Rectal smooth muscle tissue (tissue), 1 donor: ENCODE data around the gene OGT.
"Not testable (repeated sequence)": the region's sequence is repeated elsewhere in the genome, so short reads cannot be mapped to it uniquely, and the experiment has no call there.

Experiments
- H3K27ac ChIP-seq: one replicate; pipeline ENCODE4 v1.7.0; 2013; ENCODE audit warnings: low read depth, low read length, inconsistent platforms
- H3K27me3 ChIP-seq: one replicate; pipeline ENCODE4 v1.7.0; 2013; ENCODE audit warnings: low read length; ENCODE audit not compliant: control insufficient read depth, insufficient read depth
- H3K36me3 ChIP-seq: one replicate; pipeline ENCODE4 v1.7.0; 2013; ENCODE audit warnings: low read length; ENCODE audit not compliant: control insufficient read depth, insufficient read depth
- H3K4me1 ChIP-seq: one replicate; pipeline ENCODE4 v1.7.0; 2013; ENCODE audit warnings: low read length; ENCODE audit not compliant: control insufficient read depth, insufficient read depth
- H3K4me3 ChIP-seq: one replicate; pipeline ENCODE4 v1.7.0; 2013; ENCODE audit warnings: low read length
- H3K9ac ChIP-seq: one replicate; pipeline ENCODE4 v1.7.0; 2013; ENCODE audit warnings: low read length

The OGT gene

GRCh38 chrX:71573590-71573989 is 40.7 kb downstream of the OGT start:
- Histone ChIP-seq H3K9ac (no peak overlapping the region), H3K4me3 (no peak overlapping the region), H3K4me1 (no peaks in the 10 kb centered on the region), H3K27me3 (no peaks in the 10 kb centered on the region), H3K27ac (no peak overlapping the region), H3K36me3 (no peaks in the 10 kb centered on the region)

DNA sequence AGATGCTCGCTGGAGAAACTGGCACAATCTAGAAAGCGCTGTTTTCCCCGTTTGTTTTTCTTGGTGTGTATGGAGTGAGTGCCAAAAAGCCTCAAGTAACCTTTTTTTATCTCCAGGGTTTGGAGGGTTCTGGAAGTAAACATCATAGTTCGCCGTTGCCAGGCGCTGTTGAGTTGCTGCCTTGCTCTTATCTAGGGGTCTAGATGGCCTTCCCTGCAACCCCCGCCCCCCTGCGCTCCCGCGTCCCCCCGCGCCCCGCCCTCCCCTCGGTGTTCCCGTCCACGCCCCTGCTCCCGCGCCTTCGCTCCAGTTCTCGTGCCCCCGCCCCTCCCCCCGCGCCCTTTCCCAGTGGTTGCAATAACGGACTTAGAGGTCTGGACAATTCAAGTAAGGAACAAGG is 44.8 kb downstream of the OGT start:
- no peak overlapping the region for H3K9ac ChIP-seq
- H3K36me3 ChIP-seq, result no peaks in the 10 kb centered on the region
- H3K27me3 ChIP-seq, result no peaks in the 10 kb centered on the region
- no peak overlapping the region for H3K27ac ChIP-seq
- no peaks in the 10 kb centered on the region for H3K4me1 ChIP-seq
- H3K4me3 ChIP-seq, result no peak overlapping the region

DNA sequence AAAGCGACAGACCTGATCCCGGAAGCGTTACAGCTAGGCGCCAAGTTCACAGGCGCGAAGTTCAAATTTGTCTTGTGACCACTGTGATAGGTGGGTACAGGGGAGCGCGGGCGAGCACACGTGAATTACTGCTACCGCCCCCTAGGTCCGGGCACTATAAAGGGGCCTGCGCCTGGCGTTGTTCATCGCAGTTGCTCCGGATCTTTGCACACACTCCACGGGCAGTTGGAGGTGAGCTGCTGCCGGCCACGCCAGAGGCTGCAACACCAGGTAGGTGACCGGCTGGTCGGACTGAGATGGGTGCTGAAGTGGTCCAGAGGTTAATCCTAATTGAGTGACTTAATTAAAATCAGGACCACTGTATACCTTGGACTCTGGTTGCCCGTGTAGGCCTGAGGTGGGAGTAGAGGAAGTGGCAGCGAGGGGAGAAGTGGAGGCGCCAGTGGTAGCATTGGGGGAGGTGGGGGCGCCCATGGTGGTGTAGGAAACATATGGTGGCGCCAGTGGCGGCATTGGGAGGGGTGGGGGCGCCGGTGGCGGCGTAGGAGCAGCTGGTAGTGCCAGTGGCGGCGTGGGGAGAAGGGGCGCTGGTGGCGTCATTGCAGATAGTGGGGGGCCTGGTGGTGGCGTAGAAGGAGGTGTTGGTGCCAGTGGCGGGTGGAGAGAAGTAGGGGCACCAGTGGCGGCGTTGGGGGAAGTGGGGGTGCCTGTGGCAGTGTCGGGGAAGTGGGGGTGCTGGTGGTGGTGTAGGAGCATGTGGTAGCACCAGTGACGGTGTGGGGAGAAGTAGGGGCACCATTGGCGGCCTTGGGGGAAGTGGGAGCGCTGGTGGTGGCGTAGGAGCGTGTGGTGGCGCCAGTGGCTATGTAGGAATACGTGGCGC is 45.6 kb downstream of the OGT start, which contains the start of gene GCNA:
TSS of gene GCNA (plus strand) at position 185 of the 883 bp plus-strand sequence. CDS start 2,385 bp downstream, outside the sequence.
- no peaks in the 10 kb centered on the region for H3K4me1 ChIP-seq
- no peaks in the 10 kb centered on the region for H3K27me3 ChIP-seq
- no peak within 1 kb of the TSS for H3K4me3 ChIP-seq
- no peak within 1 kb of the TSS for H3K9ac ChIP-seq
- H3K36me3 ChIP-seq, result no peaks in the 10 kb centered on the region
- no peak within 1 kb of the TSS for H3K27ac ChIP-seq

DNA sequence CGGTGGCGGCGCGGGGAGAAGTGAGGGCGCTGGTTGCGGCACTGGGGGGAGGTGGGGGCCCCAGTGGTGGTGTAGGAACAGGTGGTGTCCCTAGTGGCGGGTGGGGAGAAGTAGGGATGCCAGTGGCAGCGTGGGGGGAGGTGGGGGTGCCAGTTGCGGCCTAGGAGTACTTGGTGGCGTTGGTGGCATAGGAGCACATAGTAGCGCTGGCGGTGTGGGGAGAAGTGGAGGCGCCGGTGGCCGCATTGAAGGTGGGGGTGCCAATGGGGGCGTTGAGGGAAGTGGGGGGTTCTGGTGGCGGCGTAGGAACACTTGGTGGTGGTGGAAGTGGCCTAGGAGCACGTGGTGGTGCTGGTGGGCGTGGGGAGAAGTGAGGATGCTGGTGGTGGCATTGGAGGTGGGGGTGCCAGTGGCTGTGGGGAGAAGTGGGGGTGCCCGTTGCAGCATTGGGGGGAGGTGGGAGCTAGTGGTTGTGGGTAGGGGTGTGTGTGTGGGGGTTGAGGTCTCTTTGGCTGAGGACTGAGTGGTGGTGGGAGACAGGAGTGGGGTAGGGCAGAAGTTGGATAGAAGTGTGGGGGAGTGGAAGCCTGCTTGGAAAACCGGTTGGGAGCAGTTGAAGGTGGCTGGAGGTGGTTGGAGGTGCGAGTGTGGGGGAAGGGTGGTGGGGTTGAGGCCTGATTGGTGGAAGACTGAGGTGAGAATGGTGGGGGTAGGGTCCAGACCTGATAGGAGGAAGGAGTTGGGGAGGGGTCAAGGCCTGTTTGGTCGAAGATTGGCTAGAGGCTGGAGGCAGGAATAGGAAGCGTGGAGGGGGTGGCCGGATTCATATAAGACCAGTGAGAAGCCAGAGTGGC is 46.5 kb downstream of the OGT start:
- no peaks in the 10 kb centered on the region for H3K36me3 ChIP-seq
- no peak overlapping the region for H3K4me3 ChIP-seq
- no peaks in the 10 kb centered on the region for H3K4me1 ChIP-seq
- H3K27ac ChIP-seq, result no peak overlapping the region
- H3K9ac ChIP-seq, result no peak overlapping the region
- no peaks in the 10 kb centered on the region for H3K27me3 ChIP-seq

GRCh38 chrX:71579990-71580380 is 47.1 kb downstream of the OGT start:
- H3K4me1 ChIP-seq, result no peaks in the 10 kb centered on the region
- H3K27me3 ChIP-seq, result no peaks in the 10 kb centered on the region
- H3K27ac ChIP-seq, result no peak overlapping the region
- H3K4me3 ChIP-seq, result no peak overlapping the region
- no peaks in the 10 kb centered on the region for H3K36me3 ChIP-seq
- no peak overlapping the region for H3K9ac ChIP-seq

DNA sequence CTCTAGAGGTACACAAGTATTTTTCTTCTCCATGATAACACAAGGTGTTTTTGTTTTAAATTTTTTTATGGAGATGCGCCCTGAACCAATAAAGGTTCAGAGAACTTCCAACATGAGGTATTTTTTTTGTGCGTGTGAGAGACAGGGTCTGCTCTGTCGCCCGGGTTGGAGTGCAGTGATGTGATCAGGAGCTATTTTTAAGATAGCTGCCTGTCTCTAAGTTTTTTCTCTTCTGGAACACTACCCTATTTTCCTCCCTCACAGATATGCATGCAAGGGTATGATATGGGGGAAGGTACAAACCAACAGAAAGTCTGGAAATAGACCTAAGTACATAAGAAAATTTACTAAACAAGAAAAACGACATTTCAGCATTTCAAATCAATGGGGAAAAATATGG is 48.3 kb downstream of the OGT start:
- H3K4me1 ChIP-seq, result no peaks in the 10 kb centered on the region
- no peak overlapping the region for H3K27ac ChIP-seq
- H3K4me3 ChIP-seq, result no peak overlapping the region
- no peaks in the 10 kb centered on the region for H3K27me3 ChIP-seq
- H3K36me3 ChIP-seq, result no peaks in the 10 kb centered on the region
- H3K9ac ChIP-seq, result no peak overlapping the region

DNA sequence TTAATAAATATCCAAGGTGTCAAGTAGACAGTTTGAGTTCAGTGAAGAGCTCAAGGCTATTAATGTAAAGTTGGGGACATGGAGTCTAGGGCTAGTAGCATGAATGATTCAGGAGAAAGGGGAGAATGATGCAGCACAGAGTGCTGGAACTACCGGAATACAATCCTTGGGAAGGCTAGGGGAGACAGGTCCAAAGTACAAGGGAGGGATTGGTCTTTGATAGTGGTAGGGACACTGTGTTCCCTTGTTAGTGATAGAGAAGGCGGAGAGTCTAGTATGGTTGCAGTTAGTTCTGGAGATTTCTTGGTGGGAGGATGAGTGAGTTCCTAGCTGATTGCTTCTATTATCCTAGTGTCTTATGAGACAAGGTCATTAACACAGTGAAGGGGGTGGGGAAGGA is 54.0 kb downstream of the OGT start:
- no peaks in the 10 kb centered on the region for H3K4me1 ChIP-seq
- H3K36me3 ChIP-seq, result no peaks in the 10 kb centered on the region
- no peak overlapping the region for H3K27ac ChIP-seq
- H3K27me3 ChIP-seq, result no peaks in the 10 kb centered on the region
- H3K4me3 ChIP-seq, result no peak overlapping the region
- no peak overlapping the region for H3K9ac ChIP-seq

DNA sequence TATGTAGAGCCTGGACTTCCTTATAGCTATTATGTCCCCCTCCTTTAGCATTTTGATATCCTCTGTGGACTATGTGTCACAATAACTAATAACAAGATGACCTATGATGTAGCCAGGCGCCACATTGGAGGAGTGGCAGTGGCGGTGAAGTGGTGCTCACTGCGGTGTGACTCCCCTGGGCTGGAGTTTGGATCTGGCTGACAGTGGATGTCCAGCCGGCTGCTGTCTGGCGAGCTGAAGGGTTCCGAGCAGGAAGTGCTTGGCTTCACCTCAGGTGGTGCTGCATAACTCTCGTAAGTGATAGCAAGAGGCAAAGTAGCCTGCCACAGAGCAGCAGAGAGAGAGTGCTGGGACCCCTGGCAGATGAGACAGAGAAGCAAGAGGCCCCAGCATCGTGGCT is 60.3 kb downstream of the OGT start:
- H3K27me3 ChIP-seq, H3K9ac ChIP-seq, H3K4me3 ChIP-seq, H3K27ac ChIP-seq, H3K4me1 ChIP-seq, H3K36me3 ChIP-seq: not testable (repeated sequence)

GRCh38 chrX:71599965-71600364 is 67.1 kb downstream of the OGT start:
- Histone ChIP-seq H3K27me3 (no peaks in the 10 kb centered on the region), H3K9ac (no peak overlapping the region), H3K4me3 (no peak overlapping the region), H3K27ac (no peak overlapping the region), H3K4me1 (no peaks in the 10 kb centered on the region), H3K36me3 (peaks cover 10% of the 10 kb centered on the region)

GRCh38 chrX:71603618-71604017 is 70.7 kb downstream of the OGT start:
- H3K4me3 ChIP-seq, result no peak overlapping the region
- no peak overlapping the region for H3K27ac ChIP-seq
- H3K36me3 ChIP-seq, result peaks cover 10% of the 10 kb centered on the region
- H3K9ac ChIP-seq, result no peak overlapping the region
- H3K4me1 ChIP-seq, result no peaks in the 10 kb centered on the region
- H3K27me3 ChIP-seq, result no peaks in the 10 kb centered on the region

GRCh38 chrX:71604141-71604540 is 71.2 kb downstream of the OGT start:
- H3K4me3 ChIP-seq, result no peak overlapping the region
- H3K4me1 ChIP-seq, result no peaks in the 10 kb centered on the region
- H3K9ac ChIP-seq, result no peak overlapping the region
- peaks cover 10% of the 10 kb centered on the region for H3K36me3 ChIP-seq
- no peaks in the 10 kb centered on the region for H3K27me3 ChIP-seq
- H3K27ac ChIP-seq, result no peak overlapping the region

- H3K4me1 ChIP-seq, result no peaks in the 10 kb centered on the region
- no peak overlapping the region for H3K27ac ChIP-seq
- H3K36me3 ChIP-seq, result peaks cover 10% of the 10 kb centered on the region
- H3K4me3 ChIP-seq, result no peak overlapping the region
- H3K9ac ChIP-seq, result no peak overlapping the region
- H3K27me3 ChIP-seq, result no peaks in the 10 kb centered on the region
Observed at GRCh38 chrX:71604796-71605568, 72.1 kb downstream of the OGT start.
